Central memory CD4-positive, alpha-beta T cell (primary cell): ENCODE measurements around the gene CYP46A1.

Experiments
- DNase-seq: peaks from one replicate; pipeline ENCODE4 v3.0.0; 2022

The CYP46A1 gene

DNA sequence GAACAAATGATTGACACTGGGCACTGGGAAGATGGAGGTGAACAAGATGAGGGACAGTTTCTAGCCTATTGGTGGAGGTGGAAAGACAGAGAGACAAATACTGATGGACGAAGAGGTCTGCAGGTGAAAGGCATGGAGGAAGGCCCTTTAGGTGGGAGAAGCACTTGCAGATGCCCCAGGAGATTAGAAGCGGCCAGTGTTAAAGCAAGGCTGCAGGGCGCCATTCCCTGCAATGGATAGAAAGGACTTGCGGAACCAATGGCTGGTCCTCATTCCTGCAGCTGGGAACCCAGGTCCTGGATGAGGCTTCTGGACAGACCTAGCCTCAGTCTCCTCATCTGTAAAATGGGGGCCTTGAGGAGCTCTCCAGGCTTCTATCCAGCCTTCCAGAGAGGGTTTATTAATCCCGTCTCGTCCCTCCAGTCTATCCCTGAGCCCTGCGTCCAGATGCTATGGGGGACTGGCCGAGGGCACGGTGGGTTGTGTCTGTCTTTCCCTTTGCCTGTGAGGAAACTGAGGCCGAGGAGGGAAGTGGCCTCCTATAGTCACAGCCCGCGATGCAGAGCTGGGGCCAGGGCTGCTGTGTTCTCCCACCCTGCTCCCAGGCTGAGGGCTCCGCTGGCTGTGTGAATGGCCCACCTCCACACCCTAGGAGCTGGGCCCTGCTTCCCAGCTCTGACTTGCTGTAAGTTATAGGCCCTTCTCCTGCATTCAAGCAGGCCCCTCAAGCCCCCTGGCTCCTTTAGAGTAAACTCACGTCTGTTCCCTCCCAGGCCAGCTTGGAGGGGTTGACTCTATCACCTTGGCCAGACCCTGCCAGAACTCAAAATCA lies 33.0 kb downstream of the CYP46A1 start:
- no peak for DNase-seq

DNA sequence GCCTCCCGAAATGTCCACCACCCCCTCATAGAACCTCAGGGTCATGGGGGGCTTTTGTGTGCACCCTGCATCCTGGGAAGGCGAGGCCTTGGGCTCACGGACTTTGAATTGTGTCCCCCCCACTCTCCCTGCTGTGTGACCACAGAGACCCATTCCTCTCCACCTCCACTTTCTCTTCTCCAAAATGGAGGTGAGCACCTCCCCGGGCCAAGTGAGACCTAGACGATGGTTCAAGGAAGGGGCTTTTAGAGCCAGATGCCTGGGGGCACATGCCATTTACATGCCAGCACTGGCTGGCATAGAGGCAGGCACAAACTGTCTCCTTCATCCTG lies 33.5 kb downstream of the CYP46A1 start:
- DNase-seq: no peak

DNA sequence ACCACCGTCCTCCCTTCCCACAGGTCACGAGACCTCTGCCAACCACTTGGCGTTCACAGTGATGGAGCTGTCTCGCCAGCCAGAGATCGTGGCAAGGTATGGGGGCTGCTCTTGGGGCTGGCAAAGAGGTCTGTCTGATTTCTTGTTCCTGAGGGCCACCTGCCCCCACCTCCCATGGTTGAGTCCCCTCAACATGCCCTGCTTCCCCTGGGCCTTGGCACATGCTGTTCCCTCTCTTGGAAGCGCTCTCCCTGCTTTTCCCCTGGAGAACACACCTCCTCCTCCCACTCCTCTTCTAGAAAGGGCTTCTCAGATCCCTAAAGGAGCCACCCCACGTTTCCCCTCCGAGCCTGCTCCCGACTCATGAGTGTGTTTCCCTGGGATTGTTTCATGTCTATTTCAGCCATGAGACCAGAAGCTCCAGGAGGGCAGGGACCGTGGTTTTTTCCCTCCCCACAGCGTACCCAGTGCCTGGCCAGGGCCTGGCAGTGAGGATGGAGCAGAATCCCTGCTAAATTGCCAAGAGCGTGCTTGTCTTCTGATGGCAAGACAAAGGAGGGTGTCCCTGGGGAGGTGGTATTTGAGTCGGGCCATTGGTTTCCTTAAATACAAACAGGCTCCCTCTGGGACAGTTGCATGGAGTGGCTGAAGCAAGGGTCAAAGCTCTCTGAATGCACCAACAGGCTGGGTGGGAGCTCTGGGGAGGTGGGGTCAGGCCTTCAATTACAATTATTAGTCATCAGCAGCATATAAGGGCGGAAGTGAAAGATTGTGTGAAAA lies 34.1 kb downstream of the CYP46A1 start:
- DNase-seq: no peak

DNA sequence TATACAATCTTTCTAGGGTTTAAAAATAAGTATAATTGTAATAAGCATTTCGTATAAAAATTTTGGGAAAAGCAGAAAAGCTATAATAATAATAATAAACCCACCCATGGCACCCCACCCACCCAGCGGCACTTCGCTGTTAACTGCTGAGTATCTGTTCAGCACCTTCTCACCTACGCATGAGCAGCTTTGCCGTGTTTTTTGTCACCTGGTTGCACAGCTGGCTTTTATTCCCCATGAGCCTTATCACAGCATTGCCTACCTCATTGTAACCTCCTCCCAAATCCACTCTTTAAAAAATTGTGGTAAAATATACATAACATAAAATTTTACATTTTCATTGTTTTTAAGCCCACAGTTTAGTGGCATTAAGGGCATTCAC lies 34.7 kb downstream of the CYP46A1 start:
- DNase-seq: no peak

DNA sequence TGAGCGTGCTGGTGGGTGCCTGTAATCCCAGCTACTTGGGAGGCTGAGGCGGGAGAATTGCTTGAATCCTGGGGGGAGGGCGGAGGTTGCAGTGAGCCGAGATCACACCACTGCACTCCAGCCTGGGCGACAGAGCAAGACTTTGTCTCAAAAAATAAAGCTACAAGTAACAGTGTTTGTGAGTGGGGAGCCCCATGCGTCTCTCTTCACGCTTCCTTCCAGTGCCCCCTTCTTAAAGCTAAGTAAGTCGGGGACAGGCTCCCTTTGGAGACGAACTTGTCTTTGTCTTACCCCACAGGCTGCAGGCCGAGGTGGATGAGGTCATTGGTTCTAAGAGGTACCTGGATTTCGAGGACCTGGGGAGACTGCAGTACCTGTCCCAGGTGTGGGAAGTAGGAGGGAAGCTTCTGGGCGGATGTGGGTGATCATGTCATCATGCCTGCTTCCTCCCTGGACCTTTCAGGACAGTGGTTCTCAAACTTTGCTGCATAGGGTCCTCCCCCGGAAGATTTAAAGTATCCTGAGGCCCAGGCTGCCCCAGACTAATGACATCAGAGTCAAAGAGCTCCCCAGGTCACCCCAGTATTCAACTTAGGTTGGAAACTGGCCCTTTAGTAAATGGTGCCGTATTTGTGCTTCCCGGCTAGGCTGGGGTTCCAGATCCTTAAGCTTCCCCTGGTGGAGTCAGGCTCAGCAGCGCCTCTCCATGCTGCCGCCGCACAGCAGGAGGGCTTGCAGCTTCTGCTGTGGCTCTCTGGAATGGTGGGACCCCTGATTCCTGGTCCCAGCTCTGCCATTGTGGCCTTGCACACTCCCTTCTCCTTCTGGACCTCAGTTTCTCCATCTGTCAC lies 37.1 kb downstream of the CYP46A1 start:
- no peak for DNase-seq

DNA sequence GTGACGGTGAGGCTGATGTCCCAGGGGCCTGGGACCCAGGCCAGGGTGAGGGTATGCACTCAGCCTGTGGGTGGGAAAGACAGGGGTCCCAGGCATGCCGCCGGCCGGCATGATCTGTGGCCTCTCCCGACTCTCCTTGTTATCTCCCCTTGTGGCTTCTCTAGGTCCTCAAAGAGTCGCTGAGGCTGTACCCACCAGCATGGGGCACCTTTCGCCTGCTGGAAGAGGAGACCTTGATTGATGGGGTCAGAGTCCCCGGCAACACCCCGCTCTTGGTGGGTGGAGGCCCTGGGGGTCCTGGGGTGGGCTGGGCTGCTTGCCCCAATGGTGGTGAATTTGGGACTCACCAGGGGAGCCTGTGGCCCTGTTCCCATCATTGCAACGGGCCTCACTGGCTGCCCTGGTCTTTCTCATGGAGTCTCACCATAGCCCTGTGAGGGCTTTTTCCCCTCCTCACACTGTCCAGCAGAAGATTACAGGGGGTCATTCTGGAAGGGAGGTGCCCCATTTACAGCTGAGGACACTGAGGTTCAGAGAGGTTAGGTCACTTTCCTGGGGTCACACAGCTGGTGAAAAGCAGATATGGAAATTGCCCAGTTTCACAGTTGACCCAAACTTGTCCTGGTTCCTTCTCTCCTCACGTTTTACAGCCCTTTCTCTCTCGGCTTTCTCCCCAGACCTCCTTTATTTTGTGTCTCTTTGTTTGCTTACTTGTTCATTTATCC lies 37.9 kb downstream of the CYP46A1 start:
- DNase-seq: no peak

DNA sequence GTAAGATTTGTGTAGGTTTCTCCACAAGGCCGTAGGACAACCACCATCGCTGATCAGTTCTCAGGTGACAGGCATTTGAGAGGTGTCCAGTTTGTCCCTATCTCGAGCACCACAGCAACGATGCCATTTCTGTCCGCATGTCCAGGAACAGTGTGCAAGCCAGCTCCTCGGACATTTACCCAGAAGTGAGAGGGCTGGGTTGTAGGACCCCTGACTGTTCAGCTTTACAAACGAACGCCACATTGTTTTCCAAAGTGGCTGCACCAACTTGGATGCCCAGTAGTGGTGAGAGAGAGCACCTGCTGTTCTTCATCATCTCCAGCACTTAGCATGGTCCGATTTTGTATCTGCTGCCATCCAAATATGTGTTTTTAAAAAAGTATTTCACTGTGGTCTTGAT lies 38.6 kb downstream of the CYP46A1 start:
- no peak for DNase-seq

DNA sequence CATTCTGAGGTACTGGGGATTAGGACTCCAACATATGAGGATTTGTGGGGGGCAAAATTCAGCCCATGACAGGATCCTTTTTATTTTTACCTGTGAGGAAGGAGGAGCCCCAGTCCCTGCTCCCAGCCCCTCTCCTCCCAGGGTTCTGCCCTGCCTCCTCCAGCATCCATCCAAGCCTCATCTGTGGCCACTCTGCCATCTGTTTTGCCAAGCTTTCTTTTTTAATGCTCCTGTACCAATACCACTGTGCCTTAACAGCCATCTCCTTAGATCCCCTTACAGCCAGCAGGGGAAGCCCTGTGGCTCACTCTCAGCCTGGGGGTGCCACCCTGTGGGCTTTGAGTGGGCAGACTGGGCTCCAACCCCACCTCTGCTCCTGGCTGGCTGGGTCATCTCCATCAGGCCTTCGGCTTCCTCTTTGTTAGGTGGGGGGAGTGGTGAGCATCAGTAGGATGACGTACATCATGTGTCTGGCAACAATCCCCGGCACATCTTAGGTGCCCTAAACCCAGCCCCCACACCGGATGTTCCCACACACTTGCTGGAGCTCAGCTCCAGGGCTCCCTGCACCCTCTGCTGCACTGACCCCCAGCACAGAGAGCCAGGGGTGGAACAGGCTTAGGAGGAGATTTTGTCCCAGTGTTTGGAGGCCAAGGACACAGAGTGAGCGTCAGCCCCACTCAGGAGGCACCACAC lies 40.2 kb downstream of the CYP46A1 start:
- no peak for DNase-seq

DNA sequence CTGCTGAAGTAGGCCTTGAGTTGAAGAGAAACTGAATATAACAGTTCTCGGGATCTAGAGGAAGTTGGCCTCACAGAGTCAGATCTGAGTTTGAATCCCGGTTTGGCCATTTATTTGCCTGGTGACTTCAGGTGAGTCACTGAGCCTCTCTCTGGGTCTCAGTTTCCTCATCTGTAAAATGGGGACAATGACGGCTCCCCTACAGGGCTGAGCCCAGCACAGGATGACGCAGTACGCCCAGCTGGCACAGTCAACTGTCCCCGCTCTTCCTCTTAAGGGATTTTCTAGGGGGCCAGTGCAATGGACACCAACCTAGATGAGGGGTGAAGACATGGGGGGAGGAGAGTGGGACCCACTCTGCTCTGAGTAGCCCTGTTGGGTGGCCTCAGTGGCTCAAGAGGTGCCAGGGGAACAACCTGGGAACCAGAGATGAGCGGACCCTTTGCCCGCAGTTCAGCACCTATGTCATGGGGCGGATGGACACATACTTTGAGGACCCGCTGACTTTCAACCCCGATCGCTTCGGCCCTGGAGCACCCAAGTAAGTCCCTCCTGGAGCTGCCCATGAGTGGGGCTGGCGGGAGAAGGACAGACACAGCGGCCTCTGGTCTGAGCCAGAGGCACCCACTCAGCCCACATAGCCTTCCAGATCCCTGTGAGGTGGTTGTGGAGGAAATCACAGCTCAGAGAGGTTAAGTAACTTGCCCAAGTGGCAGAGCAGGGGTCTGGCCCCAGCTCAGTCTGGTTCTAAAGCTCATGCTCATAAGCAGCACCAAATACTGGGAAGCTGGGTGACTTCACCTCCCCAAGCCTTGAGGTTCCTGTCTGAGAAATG lies 41.1 kb downstream of the CYP46A1 start:
- DNase-seq: no peak

DNA sequence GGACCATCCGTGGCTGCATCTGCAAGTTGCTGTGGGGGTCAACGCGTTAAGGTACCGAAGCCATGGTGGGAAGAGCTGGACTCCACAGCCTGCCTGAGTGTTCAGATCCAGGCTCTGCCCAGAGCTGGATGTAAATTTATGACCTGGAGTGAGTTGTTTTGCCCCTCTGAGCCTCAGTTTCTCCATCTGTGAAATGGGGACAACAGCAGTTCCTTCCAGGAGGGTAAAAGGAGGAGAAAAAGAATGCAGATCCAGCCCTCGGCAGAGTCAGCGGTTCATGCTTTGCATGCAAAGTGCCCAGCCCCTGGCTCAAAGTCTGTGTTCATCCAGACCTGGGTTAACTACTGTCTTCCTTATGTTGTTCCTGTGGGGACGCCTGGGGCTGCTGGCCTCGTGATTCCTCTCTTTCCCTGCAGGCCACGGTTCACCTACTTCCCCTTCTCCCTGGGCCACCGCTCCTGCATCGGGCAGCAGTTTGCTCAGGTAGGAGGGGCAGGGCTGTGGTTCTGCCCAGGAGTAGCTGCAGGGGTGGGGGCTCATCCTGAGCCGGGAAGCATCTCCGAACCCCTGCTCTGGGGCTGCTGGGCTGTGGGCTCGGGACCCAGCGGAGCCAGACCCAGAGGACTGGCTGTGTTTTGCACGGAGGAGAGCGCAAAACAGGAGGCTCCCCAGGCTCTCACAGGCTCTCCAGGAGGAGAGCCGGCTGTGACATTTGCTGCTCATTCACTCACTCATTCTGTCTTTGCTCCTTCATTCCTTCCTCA lies 41.9 kb downstream of the CYP46A1 start:
- DNase-seq: no peak

DNA sequence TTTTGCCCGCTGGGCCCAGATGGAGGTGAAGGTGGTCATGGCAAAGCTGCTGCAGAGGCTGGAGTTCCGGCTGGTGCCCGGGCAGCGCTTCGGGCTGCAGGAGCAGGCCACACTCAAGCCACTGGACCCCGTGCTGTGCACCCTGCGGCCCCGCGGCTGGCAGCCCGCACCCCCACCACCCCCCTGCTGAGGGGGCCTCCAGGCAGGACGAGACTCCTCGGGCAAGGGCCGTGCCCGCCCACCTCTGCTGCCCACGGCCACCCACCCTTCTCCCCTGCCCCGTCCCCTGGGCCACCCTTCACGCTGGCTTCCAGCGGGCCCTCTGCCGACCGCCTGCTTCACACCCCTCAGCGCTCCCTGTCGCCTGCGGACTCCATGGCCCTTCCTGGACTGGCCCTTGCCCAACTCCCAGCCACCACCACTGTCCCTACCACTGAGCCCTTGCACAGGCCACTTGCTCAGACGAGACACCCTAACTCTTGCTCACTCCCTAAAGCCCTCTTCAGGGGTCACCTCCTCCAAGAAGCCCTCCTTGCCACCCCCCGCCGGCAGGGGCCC lies 42.5 kb downstream of the CYP46A1 start:
- no peak for DNase-seq

DNA sequence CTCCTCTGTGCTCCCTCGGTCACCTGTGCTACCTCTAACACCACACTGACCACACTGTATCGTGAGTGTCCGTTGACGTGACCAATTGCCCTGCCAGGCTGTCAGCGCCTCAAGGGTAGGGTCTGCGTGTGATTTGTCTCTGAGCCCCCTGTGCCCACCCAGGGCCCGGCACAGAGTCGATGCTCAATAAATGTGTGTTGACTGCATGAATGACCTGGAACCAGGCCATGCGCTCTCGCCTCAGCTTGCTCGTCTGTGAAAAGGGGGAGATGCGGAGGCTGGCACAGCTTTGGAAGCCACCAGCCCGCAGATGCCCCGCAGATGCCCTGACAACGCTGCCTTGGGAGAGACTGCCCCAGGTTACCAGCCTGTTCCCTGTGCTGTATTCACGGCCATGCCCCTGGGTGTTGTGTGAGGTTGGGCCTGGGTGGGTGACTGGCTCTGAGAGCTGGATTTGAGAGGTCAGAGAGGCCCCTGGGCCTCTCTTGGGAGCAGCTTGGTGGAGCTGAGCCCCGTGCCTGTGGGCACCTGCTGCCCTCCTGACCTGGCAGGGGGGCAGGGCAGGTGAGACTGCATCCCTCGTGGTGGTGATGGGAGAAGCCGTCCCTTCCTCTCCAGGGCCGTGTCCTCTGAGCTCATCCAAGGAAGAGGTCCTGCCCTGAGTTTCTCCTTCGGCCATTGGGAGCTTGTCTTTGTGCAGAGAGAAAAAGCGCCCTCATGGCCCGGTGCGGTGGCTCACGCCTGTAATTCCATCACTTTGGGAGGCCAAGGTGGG lies 43.2 kb downstream of the CYP46A1 start:
- DNase-seq: no peak

DNA sequence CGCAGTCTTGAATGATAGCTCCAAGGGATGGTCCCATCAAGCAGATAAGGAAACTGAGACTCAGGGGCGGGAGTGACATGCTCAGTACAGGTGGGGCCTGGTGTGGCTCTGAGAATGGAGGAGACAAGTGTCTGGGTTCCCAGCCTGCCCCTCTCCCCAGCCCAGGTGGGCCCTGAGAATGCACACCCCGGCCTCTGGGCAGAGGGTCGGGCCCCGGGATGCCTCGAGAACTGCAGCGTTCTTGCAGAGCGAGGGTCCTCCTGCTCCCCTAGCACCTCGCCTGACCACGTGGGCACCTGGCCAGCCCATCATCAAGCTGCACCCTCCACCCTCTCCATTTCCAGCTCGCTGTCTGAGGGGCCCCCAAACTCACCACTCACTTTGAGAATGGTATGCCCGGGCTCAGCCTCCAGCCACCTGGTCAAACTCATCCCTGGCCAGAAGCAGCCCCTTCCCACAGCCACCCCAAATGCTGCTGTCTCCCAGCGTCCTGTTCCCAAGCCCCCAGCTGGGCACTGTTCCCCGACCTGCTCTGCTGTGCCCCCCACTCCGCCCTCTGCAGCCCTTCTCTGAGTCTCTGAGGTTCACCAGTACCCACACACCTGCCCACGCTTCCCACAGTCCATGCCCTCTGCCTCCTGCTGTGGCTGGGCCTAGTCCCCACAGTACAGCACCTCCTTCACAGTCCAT lies 44.3 kb downstream of the CYP46A1 start:
- no peak for DNase-seq

DNA sequence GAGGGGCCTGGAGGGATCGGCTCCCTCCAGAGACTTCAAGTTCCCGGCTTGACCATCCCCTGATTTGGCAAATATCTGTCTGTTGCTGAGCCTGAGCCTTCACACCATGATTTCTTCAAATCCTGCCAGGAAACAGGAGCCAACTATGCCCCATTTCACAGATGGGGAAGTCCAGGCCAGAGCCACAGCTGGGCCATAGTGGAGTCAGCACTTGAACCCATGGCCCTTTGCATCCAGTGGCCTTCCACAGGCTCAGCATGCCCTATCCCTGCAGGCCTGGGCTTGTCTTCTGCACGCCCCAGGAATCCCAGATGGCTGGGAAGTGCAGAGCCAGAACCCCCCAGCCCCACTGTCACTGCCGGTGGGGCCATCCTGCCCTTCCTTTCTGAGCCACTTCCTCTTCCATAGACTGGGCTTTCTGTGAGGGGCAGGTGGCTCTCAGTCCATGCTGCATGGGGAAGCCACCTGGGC lies 44.9 kb downstream of the CYP46A1 start:
- DNase-seq: no peak

DNA sequence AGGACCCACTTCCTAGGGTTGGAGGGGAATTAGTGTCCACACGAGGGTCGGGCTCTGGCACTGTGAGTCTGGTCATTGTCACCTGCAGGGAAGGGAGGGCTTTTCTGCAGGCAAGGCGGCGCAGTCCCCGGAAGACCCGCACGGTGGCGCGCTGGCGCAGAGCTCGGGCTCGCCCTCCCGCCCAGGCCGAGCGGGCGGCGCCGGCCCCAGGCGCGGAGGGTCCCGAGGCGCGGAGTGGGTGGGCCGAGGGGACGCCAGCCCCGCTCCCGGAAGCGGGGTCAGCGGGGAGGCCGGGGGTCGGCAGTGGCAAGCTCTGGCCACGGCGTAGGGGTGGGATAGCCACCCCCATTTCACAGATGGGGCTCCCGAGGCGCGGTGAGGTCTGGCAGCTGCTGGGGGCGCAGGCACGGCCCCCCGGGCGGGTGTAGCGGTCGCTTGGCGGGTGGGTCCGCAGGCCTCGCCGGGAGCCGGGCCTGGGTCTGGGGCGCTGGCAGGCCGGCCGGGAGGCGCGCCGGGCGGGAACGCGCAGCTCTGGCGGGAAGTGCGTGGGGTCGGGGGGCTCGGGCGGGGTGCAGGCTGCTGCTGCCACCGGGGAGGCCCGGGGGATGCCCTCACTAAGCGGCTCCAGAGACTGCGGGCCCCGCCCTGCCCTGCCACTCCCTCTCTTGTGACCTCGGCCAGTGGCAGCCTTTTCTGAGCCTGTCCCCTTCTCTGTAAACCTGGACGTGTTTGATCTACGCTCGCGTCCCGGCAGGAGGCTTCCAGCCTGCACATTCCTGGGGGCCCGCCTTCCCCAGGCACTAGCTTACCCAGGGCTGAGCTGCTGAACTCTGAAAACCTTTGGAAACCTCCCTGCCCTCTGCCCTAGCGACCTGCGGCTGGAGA lies 46.1 kb downstream of the CYP46A1 start:
- DNase-seq: peak; percentile 45

DNA sequence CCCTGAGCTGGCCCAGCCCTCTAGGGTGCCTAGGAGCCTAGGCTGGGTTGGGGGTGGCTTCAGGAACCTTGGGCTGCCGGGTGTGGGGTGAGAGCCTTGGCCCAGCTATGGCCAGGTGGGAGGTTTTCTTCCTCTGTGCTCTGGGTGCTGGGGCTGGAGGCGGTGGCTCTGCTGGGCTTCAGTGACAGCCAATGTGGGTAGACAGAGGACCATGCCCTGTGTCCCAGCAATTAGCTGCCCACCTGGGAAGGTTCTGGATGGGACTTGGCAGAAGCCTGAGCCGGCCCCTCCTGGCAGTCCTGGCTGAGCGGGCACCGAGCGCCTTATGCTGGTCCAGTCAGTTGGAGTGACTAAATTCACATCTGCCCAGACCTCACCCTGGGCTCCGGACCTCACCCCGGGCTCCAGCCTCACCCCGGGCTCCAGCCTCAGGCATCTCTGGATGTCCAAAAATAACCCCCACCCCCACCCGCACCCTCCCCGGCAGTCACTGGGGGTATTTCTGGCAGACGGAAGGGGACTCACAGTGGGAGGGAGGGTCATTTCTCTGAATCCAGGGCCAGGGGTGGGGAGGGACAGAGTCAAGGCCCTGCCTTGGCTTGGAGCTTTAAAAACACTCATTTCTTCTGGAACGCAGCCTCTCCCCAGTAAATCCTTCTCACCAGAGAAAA lies 46.9 kb downstream of the CYP46A1 start:
- no peak for DNase-seq
